Thyroid gland (tissue), 4 donors: ENCODE measurements around the gene IP6K3.

ENCODE experiments used
- POLR2A ChIP-seq, 2 donors: fragments of 450-650 bp; IDR thresholded peaks; one replicate each; pipeline ENCODE4 v1.6.1; 2017; ENCODE audit warnings: antibody characterized with exemption in 2 of 2, mild to moderate bottlenecking in 2 of 2, moderate library complexity in 1 of 2
- TF ChIP-seq, protein P1 (sequence below), 6 experiments: fragments of 200-600 bp in 3 of 6; fragments of 450-650 bp in 3 of 6; sonication (generic) in 3 of 6; IDR thresholded peaks; one replicate each; pipeline ENCODE4 v1.5.1; 2016 to 2019; ENCODE audit warnings: antibody characterized with exemption in 6 of 6, mild to moderate bottlenecking in 2 of 6, inconsistent platforms in 1 of 6, moderate library complexity in 1 of 6

DNA sequence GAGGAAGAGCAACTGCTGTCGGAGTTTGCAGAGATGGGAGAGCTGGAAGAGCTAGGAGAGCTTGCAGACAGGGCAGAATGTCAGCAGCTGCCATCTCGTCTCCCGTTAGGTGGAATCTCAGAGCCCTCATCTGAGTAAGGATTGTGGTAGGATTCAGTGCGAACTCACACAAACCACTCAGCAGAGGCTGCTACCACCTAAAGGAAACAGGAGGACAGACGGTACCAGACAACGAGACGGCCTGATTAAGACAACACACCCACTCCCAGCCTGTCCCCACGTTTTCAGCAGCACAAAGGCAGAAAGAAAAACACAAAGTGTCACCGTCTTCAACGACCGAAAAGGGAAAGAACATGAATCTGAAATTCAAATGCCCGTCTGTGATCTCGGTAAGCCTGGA lies 38.1 kb upstream of the IP6K3 start:
- TF ChIP-seq, protein P1, sequence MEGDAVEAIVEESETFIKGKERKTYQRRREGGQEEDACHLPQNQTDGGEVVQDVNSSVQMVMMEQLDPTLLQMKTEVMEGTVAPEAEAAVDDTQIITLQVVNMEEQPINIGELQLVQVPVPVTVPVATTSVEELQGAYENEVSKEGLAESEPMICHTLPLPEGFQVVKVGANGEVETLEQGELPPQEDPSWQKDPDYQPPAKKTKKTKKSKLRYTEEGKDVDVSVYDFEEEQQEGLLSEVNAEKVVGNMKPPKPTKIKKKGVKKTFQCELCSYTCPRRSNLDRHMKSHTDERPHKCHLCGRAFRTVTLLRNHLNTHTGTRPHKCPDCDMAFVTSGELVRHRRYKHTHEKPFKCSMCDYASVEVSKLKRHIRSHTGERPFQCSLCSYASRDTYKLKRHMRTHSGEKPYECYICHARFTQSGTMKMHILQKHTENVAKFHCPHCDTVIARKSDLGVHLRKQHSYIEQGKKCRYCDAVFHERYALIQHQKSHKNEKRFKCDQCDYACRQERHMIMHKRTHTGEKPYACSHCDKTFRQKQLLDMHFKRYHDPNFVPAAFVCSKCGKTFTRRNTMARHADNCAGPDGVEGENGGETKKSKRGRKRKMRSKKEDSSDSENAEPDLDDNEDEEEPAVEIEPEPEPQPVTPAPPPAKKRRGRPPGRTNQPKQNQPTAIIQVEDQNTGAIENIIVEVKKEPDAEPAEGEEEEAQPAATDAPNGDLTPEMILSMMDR (IDR thresholded peaks at IDR 0.05): no peak
- TF ChIP-seq POLR2A (IDR thresholded peaks at IDR 0.05): no peak
